Measurements from ENCODE around the gene TBC1D12. TPM values are rescaled to one million over a fixed set of nuclear protein-coding genes. Genes with fewer than 3 reads are reported as not detected.
A peak's percentile ranks its signal among the peaks of the same experiment; 100 is the strongest.

The TBC1D12 gene
- total RNA-seq, 1 experiment from 2014 or later: 3.9 TPM

DNA sequence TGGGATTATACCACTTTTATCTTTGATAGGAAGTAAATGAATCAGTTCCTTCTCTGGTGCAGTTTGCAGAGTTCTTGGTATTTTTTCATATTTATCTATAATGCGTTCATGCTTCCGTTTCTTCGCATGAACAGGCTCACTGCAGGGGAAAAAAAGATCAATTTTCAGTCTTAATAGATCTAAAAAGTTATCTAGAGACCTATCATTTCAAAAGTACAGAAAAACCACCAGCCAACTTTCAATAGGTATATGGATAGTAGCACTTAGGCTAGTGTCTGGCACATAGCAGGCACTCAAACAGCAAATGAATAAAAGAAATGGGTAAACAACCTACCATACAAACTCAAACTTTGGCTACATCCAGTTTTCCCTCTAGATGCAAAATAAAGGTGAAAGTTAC is 45.1 kb upstream of the TBC1D12 start:
- Histone ChIP-seq H3K79me2 (ENCODE audit: low read depth) (peaks cover 26% of the 10 kb centered on the region), H3K4me1 (replicated peaks; ENCODE audit: insufficient read depth) (peaks cover 27% of the 10 kb centered on the region), H3K4me3 (no peak overlapping the region), H3K36me3 (ENCODE audit: low read depth) (peaks cover 8% of the 10 kb centered on the region; the same call in 1 of the 2 replicates), H4K20me1 (ENCODE audit: insufficient read depth) (no peaks in the 10 kb centered on the region; the same call in 1 of the 2 replicates), H3K27me3 (ENCODE audit: insufficient read depth, low read depth) (no peaks in the 10 kb centered on the region), H2AFZ (no peak overlapping the region), H3K9me3 (ENCODE audit: insufficient read depth, low read depth) (no peaks in the 10 kb centered on the region), H3K9me2 (ENCODE audit: insufficient read depth) (no peaks in the 10 kb centered on the region), H3K27ac (no peak overlapping the region), H3K4me2 (no peak overlapping the region), H3F3A (ENCODE audit: insufficient read depth, low read depth) (peaks cover 8% of the 10 kb centered on the region)
- ChIA-PET CTCF (no interaction called here), POLR2A (ENCODE audit: unreplicated experiment) (no interaction called here)
- no TSS peak for BruUV-seq (replicated peaks)
- DNase-seq: no peak
- intact Hi-C loops (cut with micrococcal nuclease; ENCODE audit: unreplicated experiment): loop anchor here (10.0 kb wide), 1 partner anchor 88 kb away; no protein-coding TSS in a partner anchor
- TF ChIP-seq EZH2 (IDR thresholded peaks at IDR 0.05; ENCODE audit: low read depth): no peak
- TF ChIP-seq, protein P1, sequence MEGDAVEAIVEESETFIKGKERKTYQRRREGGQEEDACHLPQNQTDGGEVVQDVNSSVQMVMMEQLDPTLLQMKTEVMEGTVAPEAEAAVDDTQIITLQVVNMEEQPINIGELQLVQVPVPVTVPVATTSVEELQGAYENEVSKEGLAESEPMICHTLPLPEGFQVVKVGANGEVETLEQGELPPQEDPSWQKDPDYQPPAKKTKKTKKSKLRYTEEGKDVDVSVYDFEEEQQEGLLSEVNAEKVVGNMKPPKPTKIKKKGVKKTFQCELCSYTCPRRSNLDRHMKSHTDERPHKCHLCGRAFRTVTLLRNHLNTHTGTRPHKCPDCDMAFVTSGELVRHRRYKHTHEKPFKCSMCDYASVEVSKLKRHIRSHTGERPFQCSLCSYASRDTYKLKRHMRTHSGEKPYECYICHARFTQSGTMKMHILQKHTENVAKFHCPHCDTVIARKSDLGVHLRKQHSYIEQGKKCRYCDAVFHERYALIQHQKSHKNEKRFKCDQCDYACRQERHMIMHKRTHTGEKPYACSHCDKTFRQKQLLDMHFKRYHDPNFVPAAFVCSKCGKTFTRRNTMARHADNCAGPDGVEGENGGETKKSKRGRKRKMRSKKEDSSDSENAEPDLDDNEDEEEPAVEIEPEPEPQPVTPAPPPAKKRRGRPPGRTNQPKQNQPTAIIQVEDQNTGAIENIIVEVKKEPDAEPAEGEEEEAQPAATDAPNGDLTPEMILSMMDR (conservative IDR thresholded peaks at IDR 0.05): no peak

DNA sequence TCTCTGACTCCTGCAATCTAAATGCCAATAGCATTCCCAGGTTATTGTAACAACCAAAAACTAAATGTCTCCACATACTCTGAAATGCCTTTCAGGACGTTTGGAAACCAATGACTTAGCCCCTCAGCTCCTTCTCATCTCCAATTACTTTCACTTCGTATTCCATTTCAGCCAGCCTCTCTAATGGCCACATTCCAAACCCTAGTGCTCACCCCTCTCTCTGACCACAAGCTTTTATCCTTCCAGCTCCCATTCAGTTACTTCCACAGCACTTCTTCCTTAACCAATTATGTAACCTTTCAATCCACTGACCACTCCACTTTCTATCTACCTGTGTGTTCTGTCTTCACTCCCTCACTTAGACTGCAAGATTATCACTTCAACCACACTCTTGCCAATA is 43.9 kb upstream of the TBC1D12 start:
- Histone ChIP-seq H3K4me2 (peak overlapping the region; percentile 34), H3K4me3 (peak overlapping the region; percentile 14; the same call in 1 of the 2 replicates), H3K9me3 (ENCODE audit: insufficient read depth, low read depth) (no peaks in the 10 kb centered on the region), H3K9me2 (ENCODE audit: insufficient read depth) (no peaks in the 10 kb centered on the region), H3K36me3 (ENCODE audit: low read depth) (peaks cover 8% of the 10 kb centered on the region; the same call in 1 of the 2 replicates), H3K4me1 (replicated peaks; ENCODE audit: insufficient read depth) (peaks cover 27% of the 10 kb centered on the region), H3K27ac (no peak overlapping the region), H3K79me2 (ENCODE audit: low read depth) (peaks cover 32% of the 10 kb centered on the region), H4K20me1 (ENCODE audit: insufficient read depth) (no peaks in the 10 kb centered on the region; the same call in 1 of the 2 replicates), H2AFZ (no peak overlapping the region), H3K27me3 (ENCODE audit: insufficient read depth, low read depth) (no peaks in the 10 kb centered on the region), H3F3A (ENCODE audit: insufficient read depth, low read depth) (peaks cover 8% of the 10 kb centered on the region)
- ChIA-PET CTCF (interaction anchor here (1.0 kb wide), 1 partner anchor 86 kb away, joined by 3 read pairs; no protein-coding TSS in a partner anchor), POLR2A (ENCODE audit: unreplicated experiment) (interaction anchor here (0.6 kb wide), 2 partner anchors 465 to 1732 kb away, joined by 5 to 18 read pairs; partner anchors contain the start of gene SLC35G1)
- DNase-seq: peak; percentile 43 to 60
- intact Hi-C loops (cut with micrococcal nuclease; ENCODE audit: unreplicated experiment): loop anchor here (10.0 kb wide), 1 partner anchor 86 kb away; no protein-coding TSS in a partner anchor
- TF ChIP-seq, protein P1 (conservative IDR thresholded peaks at IDR 0.05): no peak
- TF ChIP-seq EZH2 (IDR thresholded peaks at IDR 0.05; ENCODE audit: low read depth): no peak
- no TSS peak for BruUV-seq (replicated peaks)

DNA sequence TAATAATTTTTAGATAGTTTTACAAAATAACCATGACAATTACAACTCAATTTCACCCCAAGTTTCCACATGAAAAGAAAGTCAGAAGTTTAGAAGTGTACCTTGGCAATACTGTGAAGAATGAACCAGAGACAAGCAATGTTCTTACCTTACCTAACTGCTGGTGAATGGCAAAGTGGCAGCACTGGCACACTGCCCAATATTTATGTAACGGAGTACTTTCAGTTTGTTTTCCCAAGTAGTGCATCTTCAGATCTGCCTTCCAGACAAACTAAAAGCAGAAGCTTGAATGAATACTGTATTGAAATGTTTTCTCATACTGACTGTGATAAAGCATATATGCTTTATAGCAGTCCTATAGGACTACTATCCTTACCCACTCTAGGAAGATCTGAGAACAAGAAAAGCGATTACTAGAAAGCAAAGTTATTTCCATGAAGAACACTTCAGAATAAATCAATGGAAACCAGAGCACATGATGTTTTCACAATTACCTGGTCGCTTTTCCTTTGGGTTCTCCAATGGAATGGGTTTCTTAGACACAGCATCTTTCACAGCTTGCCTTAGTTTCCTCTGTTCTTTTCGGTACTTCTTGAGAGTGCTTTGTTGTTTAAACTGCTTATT is 41.1 kb upstream of the TBC1D12 start:
- CTCF ChIA-PET: no interaction called here
- no peaks in the 10 kb centered on the region for H3K9me2 ChIP-seq (ENCODE audit: insufficient read depth)
- H3K27me3 ChIP-seq (ENCODE audit: insufficient read depth, low read depth): no peaks in the 10 kb centered on the region
- H3K4me2 ChIP-seq: peak overlapping the region; percentile 79
- H3K9me3 ChIP-seq (ENCODE audit: insufficient read depth, low read depth): no peaks in the 10 kb centered on the region
- no peak overlapping the region for H2AFZ ChIP-seq
- no TSS peak for BruUV-seq (replicated peaks)
- peak overlapping the region; percentile 83 for H3K4me3 ChIP-seq
- H3F3A ChIP-seq (ENCODE audit: insufficient read depth, low read depth): peaks cover 8% of the 10 kb centered on the region
- H3K27ac ChIP-seq: no peak overlapping the region
- intact Hi-C loops (cut with micrococcal nuclease; ENCODE audit: unreplicated experiment): no loop called here
- DNase-seq: no peak
- H4K20me1 ChIP-seq (ENCODE audit: insufficient read depth): no peaks in the 10 kb centered on the region; the same call in 1 of the 2 replicates
- peaks cover 6% of the 10 kb centered on the region; the same call in 1 of the 2 replicates for H3K36me3 ChIP-seq (ENCODE audit: low read depth)
- H3K79me2 ChIP-seq (ENCODE audit: low read depth): peaks cover 32% of the 10 kb centered on the region
- POLR2A ChIA-PET (ENCODE audit: unreplicated experiment): interaction anchor here (0.6 kb wide), 1 partner anchor 1728 kb away, joined by 6 read pairs; no protein-coding TSS in a partner anchor
- peaks cover 27% of the 10 kb centered on the region for H3K4me1 ChIP-seq (replicated peaks; ENCODE audit: insufficient read depth)
- TF ChIP-seq, protein P1 (conservative IDR thresholded peaks at IDR 0.05): no peak
- no peak for TF ChIP-seq EZH2 (IDR thresholded peaks at IDR 0.05; ENCODE audit: low read depth)

Measured in PC-9 (cell line).